ENCODE results near the gene CDSN.

The CDSN gene

GRCh38 chr6:31122791-31123706 is 2.8 kb upstream of the CDSN start (continued):
- TF ChIP-seq PATZ1 (CRISPR knock-in tag; IDR thresholded peaks at IDR 0.05; ENCODE audit: borderline replicate concordance) (no peak), ARNTL (CRISPR knock-in tag; IDR thresholded peaks at IDR 0.05; ENCODE audit: borderline replicate concordance, low read depth) (no peak), TOX (CRISPR knock-in tag; IDR thresholded peaks at IDR 0.05; ENCODE audit: borderline replicate concordance) (no peak), ZFP3 (CRISPR knock-in tag; IDR thresholded peaks at IDR 0.05) (no peak), ZNF8 (CRISPR knock-in tag; IDR thresholded peaks at IDR 0.05) (no peak), ZC3H10 (CRISPR knock-in tag; IDR thresholded peaks at IDR 0.05) (no peak)

GRCh38 chr6:31121131-31121790 is 1.0 kb upstream of the CDSN start:
- TF ChIP-seq CREB5 (CRISPR knock-in tag; IDR thresholded peaks at IDR 0.05; ENCODE audit: low read depth) (no peak), TSHZ2 (CRISPR knock-in tag; IDR thresholded peaks at IDR 0.05) (no peak), ZC3H10 (CRISPR knock-in tag; IDR thresholded peaks at IDR 0.05) (no peak), CSDC2 (CRISPR knock-in tag; IDR thresholded peaks at IDR 0.05) (no peak), ZNF70 (CRISPR knock-in tag; IDR thresholded peaks at IDR 0.05) (no peak), ISL1 (CRISPR knock-in tag; IDR thresholded peaks at IDR 0.05) (no peak)
- ATAC-seq = no peak

GRCh38 chr6:31118178-31118577 is 2.1 kb downstream of the CDSN start:
- ATAC-seq = no peak
- no peak for TF ChIP-seq TCF4 (CRISPR knock-in tag; IDR thresholded peaks at IDR 0.05; ENCODE audit: borderline replicate concordance)
- no peak for TF ChIP-seq CSRNP3 (CRISPR knock-in tag; IDR thresholded peaks at IDR 0.05)
- TF ChIP-seq GLIS3 (CRISPR knock-in tag; IDR thresholded peaks at IDR 0.05) = no peak
- no peak for TF ChIP-seq RARB (CRISPR knock-in tag; IDR thresholded peaks at IDR 0.05)
- TF ChIP-seq ZNF8 (CRISPR knock-in tag; IDR thresholded peaks at IDR 0.05) = no peak
- no peak for TF ChIP-seq ZNF565 (CRISPR knock-in tag; conservative IDR thresholded peaks at IDR 0.05; ENCODE audit: low read depth)
- TF ChIP-seq CSDC2 (CRISPR knock-in tag; IDR thresholded peaks at IDR 0.05) = no peak
- no peak for TF ChIP-seq TOX (CRISPR knock-in tag; IDR thresholded peaks at IDR 0.05; ENCODE audit: borderline replicate concordance)
- TF ChIP-seq CREB5 (CRISPR knock-in tag; IDR thresholded peaks at IDR 0.05; ENCODE audit: low read depth) = no peak
- TF ChIP-seq ARNTL (CRISPR knock-in tag; IDR thresholded peaks at IDR 0.05; ENCODE audit: borderline replicate concordance, low read depth) = no peak
- TF ChIP-seq ESRRG (CRISPR knock-in tag; IDR thresholded peaks at IDR 0.05) = no peak
- no peak for TF ChIP-seq ZFP3 (CRISPR knock-in tag; IDR thresholded peaks at IDR 0.05)
- TF ChIP-seq ZC3H10 (CRISPR knock-in tag; IDR thresholded peaks at IDR 0.05) = no peak
- no peak for TF ChIP-seq ZFP30 (CRISPR knock-in tag; IDR thresholded peaks at IDR 0.05)
- TF ChIP-seq POU6F1 (CRISPR knock-in tag; IDR thresholded peaks at IDR 0.05; ENCODE audit: borderline replicate concordance, low read depth) = no peak
- no peak for TF ChIP-seq OSR1 (CRISPR knock-in tag; IDR thresholded peaks at IDR 0.05)
- TF ChIP-seq ISL1 (CRISPR knock-in tag; IDR thresholded peaks at IDR 0.05) = no peak
